GM12873 (cell line): ENCODE data around the gene CLASP2.

ENCODE experiments used
- TF ChIP-seq, protein P1 (sequence below): IDR thresholded peaks from 2 replicates; pipeline ENCODE4 v1.5.1; 2012; ENCODE audit warnings: low read depth, mild to moderate bottlenecking, moderate library complexity, low read length, control low read depth; ENCODE audit not compliant: insufficient read depth; ENCODE audit errors: missing control alignments

CLASP2 gene

DNA sequence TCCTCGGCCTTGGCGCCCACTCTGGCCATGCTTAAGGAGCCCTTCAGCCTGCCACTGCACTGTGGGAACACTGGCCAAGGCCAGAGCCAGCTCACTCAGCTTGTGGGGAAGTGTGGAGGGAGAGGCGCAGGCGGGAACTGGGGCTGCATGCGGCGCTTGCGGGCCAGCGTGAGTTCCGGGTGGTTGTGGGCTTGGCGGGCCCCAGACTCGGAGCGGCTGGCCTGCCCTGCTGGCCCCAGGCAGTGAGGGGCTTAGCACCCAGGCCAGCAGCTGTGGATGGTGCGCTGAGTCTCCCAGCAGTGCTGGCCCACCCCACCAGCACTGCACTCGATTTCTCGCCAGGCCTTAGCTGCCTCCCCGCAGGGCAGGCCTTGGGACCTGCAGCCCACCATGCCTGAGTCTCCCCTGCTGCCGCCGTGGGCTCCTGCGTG, 264.7 kb downstream of the CLASP2 start:
- TF ChIP-seq, protein P1, sequence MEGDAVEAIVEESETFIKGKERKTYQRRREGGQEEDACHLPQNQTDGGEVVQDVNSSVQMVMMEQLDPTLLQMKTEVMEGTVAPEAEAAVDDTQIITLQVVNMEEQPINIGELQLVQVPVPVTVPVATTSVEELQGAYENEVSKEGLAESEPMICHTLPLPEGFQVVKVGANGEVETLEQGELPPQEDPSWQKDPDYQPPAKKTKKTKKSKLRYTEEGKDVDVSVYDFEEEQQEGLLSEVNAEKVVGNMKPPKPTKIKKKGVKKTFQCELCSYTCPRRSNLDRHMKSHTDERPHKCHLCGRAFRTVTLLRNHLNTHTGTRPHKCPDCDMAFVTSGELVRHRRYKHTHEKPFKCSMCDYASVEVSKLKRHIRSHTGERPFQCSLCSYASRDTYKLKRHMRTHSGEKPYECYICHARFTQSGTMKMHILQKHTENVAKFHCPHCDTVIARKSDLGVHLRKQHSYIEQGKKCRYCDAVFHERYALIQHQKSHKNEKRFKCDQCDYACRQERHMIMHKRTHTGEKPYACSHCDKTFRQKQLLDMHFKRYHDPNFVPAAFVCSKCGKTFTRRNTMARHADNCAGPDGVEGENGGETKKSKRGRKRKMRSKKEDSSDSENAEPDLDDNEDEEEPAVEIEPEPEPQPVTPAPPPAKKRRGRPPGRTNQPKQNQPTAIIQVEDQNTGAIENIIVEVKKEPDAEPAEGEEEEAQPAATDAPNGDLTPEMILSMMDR, result no peak

DNA sequence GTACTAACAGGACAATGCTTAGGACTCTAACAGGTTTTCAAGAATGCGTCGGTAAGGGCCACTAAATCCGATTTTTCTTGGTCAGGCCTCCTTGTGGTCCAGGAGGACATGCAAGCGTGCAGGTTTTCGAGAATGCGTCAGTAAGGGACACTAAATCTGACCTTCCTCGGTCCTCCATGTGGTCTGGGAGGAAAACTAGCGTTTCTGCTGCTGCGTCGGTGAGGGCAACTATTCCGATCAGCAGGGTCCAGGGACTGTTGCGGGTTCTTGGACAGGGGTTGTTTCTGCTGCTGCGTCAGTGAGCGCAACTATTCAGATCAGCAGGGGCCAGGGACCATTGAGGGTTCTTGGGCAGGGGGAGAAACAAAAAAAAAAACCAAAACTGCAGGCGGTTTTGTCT, 270.1 kb downstream of the CLASP2 start:
- TF ChIP-seq, protein P1, result no peak
